Psoas muscle (tissue), 8 donors: ENCODE measurements around the gene MYBL2. TPM values are rescaled to one million over a fixed set of nuclear protein-coding genes. Genes with fewer than 3 reads are reported as not detected.

Experiments used
- ATAC-seq, 4 donors: fragments of 200-7000 bp; cut with Tn5 transposase; one replicate each; pipeline ENCODE4 v1.9.1; 2020; ENCODE audit warnings: moderate library complexity in 3 of 4, mild to moderate bottlenecking in 2 of 4
- DNase-seq, 2 donors: peaks; one replicate each; pipeline ENCODE4 v3.0.0-alpha.2; 2020
- H3K27ac ChIP-seq: fragments of 200-600 bp; one replicate; pipeline ENCODE4 v1.8.0; 2022
- H3K27me3 ChIP-seq, 3 donors: fragments of 200-600 bp in 1 of 3; one replicate each; pipeline versions ENCODE4 v1.6.1 to v1.8.0; 2013 to 2022; ENCODE audit warnings: low read length in 2 of 3, mild to moderate bottlenecking in 2 of 3, moderate library complexity in 1 of 3; ENCODE audit not compliant: insufficient read depth in 3 of 3
- H3K36me3 ChIP-seq, 2 donors: fragments of 200-600 bp in 1 of 2; one replicate each; pipeline versions ENCODE4 v1.6.1 to v1.8.0; 2013 to 2022; ENCODE audit warnings: low read depth in 1 of 2, mild to moderate bottlenecking in 1 of 2, moderate library complexity in 1 of 2; ENCODE audit not compliant: insufficient read depth in 1 of 2
- H3K4me1 ChIP-seq: fragments of 200-600 bp; one replicate; pipeline ENCODE4 v1.8.0; 2022
- H3K4me3 ChIP-seq: fragments of 200-600 bp; one replicate; pipeline ENCODE4 v1.8.0; 2022; ENCODE audit warnings: mild to moderate bottlenecking
- H3K9me3 ChIP-seq: fragments of 200-600 bp; one replicate; pipeline ENCODE4 v1.8.0; 2022
- CTCF ChIP-seq: fragments of 200-600 bp; IDR thresholded peaks from one replicate; pipeline ENCODE4 v1.8.0; 2022; ENCODE audit warnings: antibody characterized with exemption
- WGBS, 3 donors: extraction: QIAGEN DNeasy Blood & Tissue Kit; methylation state at CpG; one replicate each; pipeline versions ENCODE4 v1.1.6 to v1.1.7; 2013; 5-methylcytosine and 5-hydroxymethylcytosine counted together
- intact Hi-C, 2 donors: fragments of 100-400 bp; cut with DNase I; formaldehyde crosslinking; loops; one replicate each; pipeline versions ENCODE4 v1.11.0 to v1.14.2; 2022
- polyA plus RNA-seq, 3 donors: library from polyadenylated mRNA; stranded (reverse); fragments of 200-250 nt; gene quantifications; one replicate each; pipeline ENCODE4 v1.2.3, GENCODE V29; 2013
- total RNA-seq, 4 donors: library from RNA; stranded (reverse); fragmentation: NEBNext Ultra II Directional in 2 of 4; extraction: Animal tissue kit (Norgen Biotek cat#: 25700) in 2 of 4; gene quantifications; one replicate each; pipeline versions ENCODE4 v1.2.1 to v1.2.4, GENCODE V29; 2021 to 2023
- donor health status: healthy with polysubstance abuse.
- donor health status: DM: no; HTN: no; CAD: no; lungs with moderate emphysema.
- donor health status: Bipolar disorder and iron deficiency.
- donor health status: healthy.
- donor health status: DM: yes; HTN: yes; CAD: no.
- donor health status: DM: no; HTN: no; CAD: no.
- donor health status: DM: no; HTN: no; CAD: no.
- donor health status: DM: yes; HTN: yes; CAD: no.

The MYBL2 gene
- total and polyA plus RNA-seq, 7 donors, result 0.05 to 0.17 (median 0.10) TPM; not detected in 4

- DNase-seq (no peak), ATAC-seq (no peak)
- no peak for TF ChIP-seq CTCF
- Histone ChIP-seq H3K4me3 (no peak overlapping the region), H3K27me3 (peaks cover 0 to 4% (median 0%) of the 10 kb centered on the region in 3 donors), H3K27ac (no peak overlapping the region), H3K9me3 (no peaks in the 10 kb centered on the region), H3K36me3 (no peaks in the 10 kb centered on the region), H3K4me1 (no peaks in the 10 kb centered on the region)
- intact Hi-C loops, result no loop called here
- WGBS, 3 donors, result 80 to 86% (median 83%) methylated on average over 7 of the region's 7 CpGs
Observed at GRCh38 chr20:43728686-43729255, 61.9 kb downstream of the MYBL2 start.

DNA sequence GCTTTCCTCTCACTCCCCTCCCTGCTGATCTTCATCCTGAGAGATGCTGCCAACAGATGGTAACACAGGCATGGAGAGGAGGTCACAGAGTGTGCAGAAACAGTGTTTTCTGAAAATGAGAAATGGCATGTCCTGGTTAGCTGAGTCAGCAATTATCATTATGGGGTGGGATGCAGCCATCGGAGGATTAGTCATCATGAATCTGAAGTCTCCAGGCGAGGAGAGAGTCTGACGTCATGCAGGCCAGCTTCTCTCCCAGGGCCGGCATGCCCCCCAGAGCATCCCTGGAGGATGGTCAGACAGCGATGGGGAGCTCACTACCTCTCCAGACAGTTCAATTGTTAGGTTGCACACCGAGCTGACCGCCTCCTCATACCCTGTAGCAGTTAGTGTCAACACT lies 64.6 kb downstream of the MYBL2 start:
- 67 to 79% (median 70%) methylated on average over 7 of the region's 7 CpGs for WGBS, 3 donors
- no peaks in the 10 kb centered on the region for H3K9me3 ChIP-seq
- TF ChIP-seq CTCF, result no peak
- no peaks in the 10 kb centered on the region for H3K36me3 ChIP-seq
- ATAC-seq, result no peak
- no peak for DNase-seq
- intact Hi-C loops, result no loop called here
- no peak overlapping the region for H3K4me3 ChIP-seq
- H3K27me3 ChIP-seq, result peaks cover 0 to 4% (median 0%) of the 10 kb centered on the region in 3 donors
- no peaks in the 10 kb centered on the region for H3K4me1 ChIP-seq
- H3K27ac ChIP-seq, result no peak overlapping the region

GRCh38 chr20:43731927-43732326 lies 65.0 kb downstream of the MYBL2 start:
- 43 to 60% (median 53%) methylated on average over 5 of the region's 5 CpGs for WGBS, 3 donors
- no peaks in the 10 kb centered on the region for H3K9me3 ChIP-seq
- intact Hi-C loops, result no loop called here
- H3K4me3 ChIP-seq, result no peak overlapping the region
- no peak for ATAC-seq
- H3K27me3 ChIP-seq, result peaks cover 0 to 4% (median 0%) of the 10 kb centered on the region in 3 donors
- no peak for TF ChIP-seq CTCF
- no peak for DNase-seq
- no peaks in the 10 kb centered on the region for H3K36me3 ChIP-seq
- no peaks in the 10 kb centered on the region for H3K4me1 ChIP-seq
- H3K27ac ChIP-seq, result no peak overlapping the region

GRCh38 chr20:43736588-43737158 lies 69.8 kb downstream of the MYBL2 start:
- 37 to 46% (median 43%) methylated on average over 2 of the region's 2 CpGs for WGBS, 3 donors
- H3K4me1 ChIP-seq, result no peaks in the 10 kb centered on the region
- H3K4me3 ChIP-seq, result no peak overlapping the region
- no peak overlapping the region for H3K27ac ChIP-seq
- H3K36me3 ChIP-seq, result no peaks in the 10 kb centered on the region
- no peaks in the 10 kb centered on the region for H3K9me3 ChIP-seq
- no peak for TF ChIP-seq CTCF
- no peak for DNase-seq
- no peaks in the 10 kb centered on the region for H3K27me3 ChIP-seq
- no peak for ATAC-seq
- intact Hi-C loops, result no loop called here

DNA sequence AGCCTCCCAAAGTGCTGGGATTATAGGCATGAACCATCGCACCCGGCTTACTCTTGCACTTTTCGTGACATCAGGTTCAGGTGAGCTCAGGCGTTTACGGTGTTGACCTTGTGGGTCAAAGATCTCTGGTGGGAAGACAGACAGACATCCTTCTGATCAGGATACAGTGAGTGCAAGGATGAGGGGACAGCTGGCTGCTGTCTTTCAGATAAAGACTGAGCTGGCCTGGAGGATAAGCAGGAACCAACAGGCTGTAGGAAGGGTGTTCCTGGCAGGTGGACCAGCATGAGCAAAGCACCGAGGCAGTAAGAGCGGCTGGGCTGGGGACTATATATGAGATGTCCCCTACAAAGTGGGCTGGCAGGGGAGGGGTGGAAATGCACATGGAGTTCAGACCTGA lies 71.0 kb downstream of the MYBL2 start:
- no peaks in the 10 kb centered on the region for H3K4me1 ChIP-seq
- H3K9me3 ChIP-seq, result no peaks in the 10 kb centered on the region
- ATAC-seq, result no peak
- no peaks in the 10 kb centered on the region for H3K36me3 ChIP-seq
- no peak overlapping the region for H3K4me3 ChIP-seq
- WGBS, 3 donors, result 89 to 90% (median 90%) methylated on average over 7 of the region's 7 CpGs
- peaks cover 0 to 2% (median under 1%) of the 10 kb centered on the region in 3 donors for H3K27me3 ChIP-seq
- H3K27ac ChIP-seq, result no peak overlapping the region
- TF ChIP-seq CTCF, result no peak
- intact Hi-C loops, result no loop called here
- DNase-seq, result no peak
